ENCODE measurements around the gene SPAG9.
"Not testable (repeated sequence)": the region's sequence is repeated elsewhere in the genome, so short reads cannot be mapped to it uniquely, and the experiment has no call there.

SPAG9 gene

DNA sequence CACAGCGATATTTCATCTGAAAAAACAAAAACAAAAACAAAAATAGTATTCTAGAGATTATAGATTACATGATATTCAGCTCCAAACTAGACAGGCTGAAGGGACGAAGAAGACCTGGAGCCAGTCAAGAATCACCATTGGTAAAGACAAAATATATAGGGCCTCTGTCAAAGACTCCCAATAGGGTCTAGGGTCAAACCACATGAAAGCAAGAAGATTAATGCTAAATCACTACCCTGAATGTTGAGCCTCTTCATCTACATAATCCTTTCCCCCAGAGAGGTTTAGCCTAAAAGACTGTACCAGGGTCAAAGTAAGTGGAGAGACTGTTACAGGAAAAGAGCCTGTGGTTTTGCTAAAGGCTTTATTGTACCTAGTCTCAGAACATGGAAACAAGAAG is 21.9 kb upstream of the SPAG9 start:
- DNase-seq (ENCODE audit: low spot score) = no peak

DNA sequence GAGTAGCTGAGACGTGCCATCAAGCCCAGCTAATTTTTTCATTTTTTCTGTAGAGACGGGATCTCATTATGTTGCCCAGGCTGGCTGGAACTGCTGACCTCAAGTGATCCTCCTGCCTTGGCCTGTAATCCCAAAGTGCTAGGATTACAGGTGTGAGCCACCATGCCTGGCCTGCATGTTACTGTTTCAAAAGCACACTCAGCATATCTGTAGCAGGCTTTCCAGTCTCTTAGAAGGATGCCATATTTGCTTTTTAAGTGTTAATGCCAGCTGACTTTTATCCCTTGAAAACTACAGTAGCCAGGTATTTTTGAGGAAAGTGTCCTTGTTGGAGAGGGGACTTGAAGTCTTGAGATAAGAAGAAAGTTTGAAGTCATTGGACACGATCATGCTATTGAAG is 15.3 kb upstream of the SPAG9 start:
- DNase-seq (ENCODE audit: low spot score) = no peak

GRCh38 chr17:51133365-51133764 is 12.7 kb upstream of the SPAG9 start:
- DNase-seq (ENCODE audit: low spot score) = no peak

GRCh38 chr17:51132964-51133319 is 12.3 kb upstream of the SPAG9 start:
- DNase-seq (ENCODE audit: low spot score) = no peak

- DNase-seq (ENCODE audit: low spot score) = no peak
Measured at GRCh38 chr17:51128076-51128475, 7.4 kb upstream of the SPAG9 start.

GRCh38 chr17:51124640-51125503 is 4.2 kb upstream of the SPAG9 start:
- no peak for DNase-seq (ENCODE audit: low spot score)

DNA sequence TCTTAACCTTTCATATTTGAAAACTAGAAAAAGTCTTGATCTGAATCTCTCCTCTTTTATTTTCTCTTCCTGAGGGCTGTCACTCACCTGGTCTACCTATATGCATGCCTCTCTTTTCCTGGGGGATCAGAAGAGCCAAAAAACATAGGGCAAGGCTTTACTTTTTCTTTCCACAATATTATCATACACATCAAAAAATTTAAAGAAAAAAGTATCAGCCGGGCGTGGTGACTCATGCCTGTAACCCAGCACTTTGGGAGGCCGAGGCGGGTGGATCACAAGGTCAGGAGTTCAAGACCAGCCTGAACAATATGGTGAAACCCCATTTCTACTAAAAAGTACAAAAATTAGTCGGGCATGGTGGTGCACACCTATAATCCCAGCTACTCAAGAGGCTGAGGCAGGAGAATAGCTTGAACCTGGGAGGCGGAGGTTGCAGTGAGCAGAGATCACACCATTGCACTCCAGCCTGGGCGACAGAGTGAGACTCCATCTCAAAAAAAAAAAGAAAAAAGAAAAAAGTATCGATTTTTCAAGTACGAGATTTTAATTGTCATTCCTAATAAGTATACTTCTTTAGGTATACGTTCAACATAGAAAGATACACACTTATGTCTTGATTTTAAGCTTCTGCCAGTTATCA is 1.9 kb upstream of the SPAG9 start:
- DNase-seq (ENCODE audit: low spot score) = not testable (repeated sequence)

- peak; percentile 83 for DNase-seq (ENCODE audit: low spot score)
Measured at GRCh38 chr17:51121620-51122472, 1.2 kb upstream of the SPAG9 start.

- peak; percentile 66 for DNase-seq (ENCODE audit: low spot score)
Measured at GRCh38 chr17:51120357-51120738, 320 bp downstream of the SPAG9 start.

DNA sequence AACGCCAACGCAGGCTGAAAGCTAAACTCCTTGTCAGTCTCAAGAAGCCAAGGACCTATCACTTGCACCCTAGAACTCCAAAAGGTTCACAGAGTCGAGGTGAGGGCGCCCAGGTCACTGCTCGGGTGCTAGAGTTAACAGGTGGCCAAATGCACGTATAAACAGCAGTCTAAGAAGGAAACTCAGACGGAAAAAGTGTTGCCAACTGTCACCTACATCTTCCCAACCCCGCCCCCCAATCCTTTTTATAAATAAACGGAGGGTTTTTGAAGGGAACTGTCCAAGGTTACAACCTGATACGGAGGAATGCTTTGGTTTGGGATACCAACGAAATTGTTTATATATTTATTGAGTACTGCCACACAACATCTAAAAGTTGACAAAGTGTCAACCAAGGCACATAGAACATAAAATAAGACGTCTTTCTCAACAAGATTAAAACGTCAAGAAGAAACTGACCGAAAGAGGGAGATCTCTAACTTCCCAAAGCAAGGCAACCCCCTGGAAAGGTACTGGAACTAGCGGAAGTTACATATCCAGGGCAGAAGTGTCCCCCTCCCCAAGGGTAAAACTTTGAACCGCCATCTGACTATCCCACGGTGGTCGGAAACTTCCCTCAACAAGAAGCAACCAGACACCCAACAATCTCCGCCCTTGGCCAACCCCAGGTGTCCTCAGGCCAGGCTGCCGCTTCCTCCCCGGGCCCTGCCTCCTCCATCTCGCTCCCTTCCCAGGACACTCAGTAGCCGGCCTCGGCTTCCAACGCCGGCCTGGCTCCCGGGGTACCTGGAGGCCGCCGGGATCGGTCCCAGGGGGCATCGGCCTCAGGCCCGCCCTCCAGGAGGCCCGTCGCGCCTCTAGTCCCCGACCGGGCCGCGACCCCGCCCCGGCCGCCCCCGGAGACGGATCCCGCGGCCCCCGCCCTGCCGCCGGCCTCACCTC is 982 bp downstream of the SPAG9 start:
- DNase-seq (ENCODE audit: low spot score) = peak; percentile 42

- peak; percentile 23 for DNase-seq (ENCODE audit: low spot score)
Measured at GRCh38 chr17:51118330-51119195, 2.1 kb downstream of the SPAG9 start.

- DNase-seq (ENCODE audit: low spot score) = no peak
Measured at GRCh38 chr17:51115179-51115578, 5.5 kb downstream of the SPAG9 start.

DNA sequence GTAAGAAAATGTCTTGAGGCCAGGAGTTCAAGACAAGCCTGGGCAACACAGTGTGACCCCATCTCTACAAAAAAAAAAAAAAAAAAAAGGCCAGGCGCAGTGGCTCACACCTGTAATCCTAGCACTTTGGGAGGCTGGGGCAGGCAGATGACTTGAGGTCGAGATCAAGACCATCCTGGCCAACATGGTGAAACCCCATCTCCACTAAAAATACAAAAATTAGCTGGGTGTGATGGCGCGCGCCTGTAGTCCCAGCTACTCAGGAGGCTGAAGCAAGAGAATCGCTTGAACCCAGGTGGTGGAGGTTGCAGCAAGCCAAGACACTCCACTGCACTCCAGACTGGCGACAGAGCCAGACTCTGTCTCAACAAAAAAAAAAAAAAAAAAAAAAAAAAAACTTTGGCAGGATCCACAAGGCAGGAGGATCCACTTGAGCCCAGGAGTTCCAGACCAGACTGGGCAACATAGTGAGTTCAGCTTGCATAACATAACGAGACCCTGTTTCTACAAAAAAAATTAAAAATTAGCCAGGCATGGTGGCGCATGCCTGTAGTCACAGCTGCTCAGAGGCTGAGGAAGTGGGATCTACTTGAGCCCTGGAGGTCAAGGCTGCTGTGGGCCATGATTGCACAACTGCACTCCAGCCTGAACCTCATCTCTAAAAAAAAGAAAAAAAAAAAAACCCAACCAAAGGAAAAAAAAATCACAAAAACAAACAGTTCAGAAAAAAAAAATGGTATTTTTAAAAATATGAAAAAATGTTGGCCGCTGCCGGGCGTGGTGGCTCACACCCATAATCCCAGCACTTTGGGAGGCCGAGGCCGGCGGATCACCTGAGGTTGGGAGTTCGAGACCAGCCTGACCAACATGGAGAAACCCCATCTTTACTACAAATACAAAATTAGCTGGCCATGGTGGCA is 8.1 kb downstream of the SPAG9 start:
- peak; percentile 36 for DNase-seq (ENCODE audit: low spot score)

- DNase-seq (ENCODE audit: low spot score) = no peak
Measured at GRCh38 chr17:51107778-51108177, 12.9 kb downstream of the SPAG9 start.

GRCh38 chr17:51103451-51103850 is 17.2 kb downstream of the SPAG9 start:
- no peak for DNase-seq (ENCODE audit: low spot score)

DNA sequence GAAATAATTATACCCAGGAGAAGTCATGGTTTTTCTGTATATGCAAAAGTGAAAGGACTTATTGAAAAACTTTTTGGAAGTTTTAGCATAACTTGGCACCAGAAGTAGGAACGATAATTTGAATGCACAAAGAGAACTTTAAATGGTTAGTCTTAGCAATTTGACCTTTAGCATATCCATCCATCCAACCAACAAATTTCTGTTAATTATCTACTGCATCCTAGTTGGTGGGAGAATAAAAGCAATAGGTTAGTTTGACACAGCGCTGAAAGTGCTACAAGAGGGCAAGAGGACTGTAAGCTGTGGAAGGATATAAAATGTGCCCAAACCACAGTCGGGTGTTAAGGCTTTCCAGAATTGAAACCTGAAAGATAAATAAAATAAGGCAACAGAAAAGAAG is 17.6 kb downstream of the SPAG9 start:
- no peak for DNase-seq (ENCODE audit: low spot score)

DNA sequence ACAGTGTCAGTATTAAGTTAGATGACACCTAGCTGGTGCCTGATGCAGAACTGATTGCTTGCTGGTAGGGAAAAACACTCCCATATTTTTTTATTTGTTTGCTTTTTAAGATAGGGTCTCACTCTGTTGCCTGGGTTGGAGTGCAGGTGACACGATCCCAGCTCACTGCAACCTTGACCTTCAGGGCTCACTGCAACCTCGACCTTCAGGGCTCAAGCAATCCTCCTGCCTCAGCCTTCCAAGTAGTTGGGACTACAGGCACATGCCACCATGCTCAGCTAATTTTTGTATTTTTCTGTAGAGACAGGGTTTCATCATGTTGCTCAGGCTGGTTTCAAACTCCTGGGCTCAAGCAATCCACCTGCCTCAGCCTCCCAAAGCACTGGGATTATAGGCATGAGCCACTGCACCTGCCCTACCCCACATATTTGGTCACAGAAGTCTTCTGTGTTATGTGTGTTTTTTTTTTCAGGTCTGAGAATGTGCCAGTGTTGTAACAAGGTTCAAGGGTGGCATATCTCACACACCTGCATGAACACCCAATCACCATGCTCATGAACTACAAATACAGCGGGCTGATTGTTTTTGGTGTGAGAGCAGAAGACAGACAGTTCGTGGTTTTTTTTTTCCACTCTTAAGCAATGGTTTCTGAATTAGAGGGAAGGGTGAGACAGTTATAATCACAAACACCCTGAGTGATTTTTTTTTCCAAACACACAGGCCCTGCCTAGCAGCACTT is 22.8 kb downstream of the SPAG9 start:
- DNase-seq (ENCODE audit: low spot score) = no peak

GRCh38 chr17:51091635-51092034 is 29.0 kb downstream of the SPAG9 start:
- DNase-seq (ENCODE audit: low spot score) = no peak

DNA sequence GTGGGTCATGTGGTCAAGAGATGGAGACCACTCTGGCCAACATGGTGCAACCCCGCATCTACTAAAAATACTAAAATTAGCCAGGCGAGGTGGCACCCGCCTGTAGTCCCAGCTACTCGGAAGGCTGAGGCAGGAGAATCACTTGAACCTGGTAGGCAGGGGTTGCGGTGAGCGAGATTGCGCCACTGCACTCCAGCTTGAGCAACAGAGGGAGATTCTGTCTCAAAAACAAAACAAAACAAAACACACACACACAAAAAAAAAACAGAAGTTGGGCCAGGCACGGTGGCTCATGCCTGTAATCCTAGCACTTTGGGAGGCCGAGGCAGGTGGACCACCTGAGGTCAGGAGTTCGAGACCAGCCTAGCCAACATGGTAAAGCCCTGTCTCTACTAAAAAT is 31.8 kb downstream of the SPAG9 start:
- not testable (repeated sequence) for DNase-seq (ENCODE audit: low spot score)

Measured in Ammon's horn (tissue), 1 donor.